Bronchial epithelial cell (primary cell): ENCODE measurements around the gene CCDC106. TPM values are rescaled to one million over a fixed set of nuclear protein-coding genes. Genes with fewer than 3 reads are reported as not detected.

Experiments
- DNase-seq: peaks from one replicate; pipeline ENCODE4 v3.0.0-alpha.2; 2010; ENCODE audit warnings: low read depth
- FAIRE-seq: peaks from 2 replicates; lab custom pipeline; 2011; peaks lifted over from hg19 to GRCh38; lab: Jason Lieb, UNC
- H3K27me3 ChIP-seq: 2 replicates; pipeline ENCODE4 v1.5.1; 2011; ENCODE audit warnings: low read length; ENCODE audit not compliant: control insufficient read depth, insufficient read depth
- H3K36me3 ChIP-seq: 2 replicates; pipeline ENCODE4 v1.5.1; 2011; ENCODE audit warnings: low read length; ENCODE audit not compliant: control insufficient read depth, insufficient read depth
- H3K4me3 ChIP-seq: 2 replicates; pipeline ENCODE4 v1.5.1; 2011; ENCODE audit warnings: mild to moderate bottlenecking, low read depth, low read length, control low read depth
- total RNA-seq: library from RNA; depleted of rRNA; stranded (reverse); fragments of >200 nt; gene quantifications from 2 replicates; pipeline ENCODE4 v1.2.1, GENCODE V29; 2014
- TF ChIP-seq, protein P1 (sequence below): IDR thresholded peaks from 2 replicates; pipeline ENCODE4 v1.5.1; 2011; ENCODE audit warnings: mild to moderate bottlenecking, moderate library complexity, low read length, control low read depth, inconsistent platforms; ENCODE audit not compliant: insufficient read depth, severe bottlenecking

The CCDC106 gene
- total RNA-seq, 1 donor from 2014 or later = 2.9 TPM

DNA sequence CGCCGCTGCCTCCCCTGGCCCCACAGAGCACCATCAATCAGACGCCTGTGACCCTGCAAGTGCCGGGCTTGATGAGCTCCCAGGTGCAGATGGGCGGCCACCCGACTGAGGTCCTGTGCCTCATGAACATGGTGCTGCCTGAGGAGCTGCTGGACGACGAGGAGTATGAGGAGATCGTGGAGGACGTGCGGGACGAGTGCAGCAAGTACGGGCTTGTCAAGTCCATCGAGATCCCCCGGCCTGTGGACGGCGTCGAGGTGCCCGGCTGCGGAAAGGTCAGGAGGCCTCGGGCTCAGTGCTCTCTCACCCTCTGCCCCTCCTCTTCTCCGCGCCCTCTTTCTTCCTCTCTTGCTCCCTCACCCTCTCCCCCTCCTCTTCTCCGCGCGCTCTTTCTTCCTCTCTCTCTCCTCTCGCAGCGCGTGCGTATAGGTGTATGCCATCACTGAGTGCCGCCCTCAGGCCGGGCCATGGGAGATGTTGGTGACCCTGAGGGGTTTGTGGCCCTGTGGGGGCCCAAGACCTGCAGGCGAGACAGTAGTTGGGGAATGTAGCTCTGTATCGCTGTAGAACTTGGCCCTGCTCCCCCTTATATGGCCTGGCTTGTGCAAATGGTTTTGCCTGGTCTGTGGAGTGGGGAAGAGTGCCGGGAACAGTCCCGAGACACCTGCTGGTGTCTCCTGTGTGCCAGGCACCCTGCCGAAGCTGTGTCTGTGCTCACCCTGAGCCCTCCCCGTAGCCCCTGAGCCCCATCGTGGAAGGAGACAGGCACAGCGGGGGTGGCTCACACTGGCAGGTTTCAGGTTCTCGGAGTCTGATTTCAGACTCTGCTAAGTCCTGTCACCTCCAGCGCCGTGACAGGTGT lies 21.6 kb downstream of the CCDC106 start:
- no peaks in the 10 kb centered on the region for H3K27me3 ChIP-seq
- peaks cover 39% of the 10 kb centered on the region for H3K36me3 ChIP-seq
- DNase-seq = no peak
- no peak overlapping the region for H3K4me3 ChIP-seq
- FAIRE-seq = no peak
- TF ChIP-seq, protein P1, sequence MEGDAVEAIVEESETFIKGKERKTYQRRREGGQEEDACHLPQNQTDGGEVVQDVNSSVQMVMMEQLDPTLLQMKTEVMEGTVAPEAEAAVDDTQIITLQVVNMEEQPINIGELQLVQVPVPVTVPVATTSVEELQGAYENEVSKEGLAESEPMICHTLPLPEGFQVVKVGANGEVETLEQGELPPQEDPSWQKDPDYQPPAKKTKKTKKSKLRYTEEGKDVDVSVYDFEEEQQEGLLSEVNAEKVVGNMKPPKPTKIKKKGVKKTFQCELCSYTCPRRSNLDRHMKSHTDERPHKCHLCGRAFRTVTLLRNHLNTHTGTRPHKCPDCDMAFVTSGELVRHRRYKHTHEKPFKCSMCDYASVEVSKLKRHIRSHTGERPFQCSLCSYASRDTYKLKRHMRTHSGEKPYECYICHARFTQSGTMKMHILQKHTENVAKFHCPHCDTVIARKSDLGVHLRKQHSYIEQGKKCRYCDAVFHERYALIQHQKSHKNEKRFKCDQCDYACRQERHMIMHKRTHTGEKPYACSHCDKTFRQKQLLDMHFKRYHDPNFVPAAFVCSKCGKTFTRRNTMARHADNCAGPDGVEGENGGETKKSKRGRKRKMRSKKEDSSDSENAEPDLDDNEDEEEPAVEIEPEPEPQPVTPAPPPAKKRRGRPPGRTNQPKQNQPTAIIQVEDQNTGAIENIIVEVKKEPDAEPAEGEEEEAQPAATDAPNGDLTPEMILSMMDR = no peak

- H3K36me3 ChIP-seq = peaks cover 39% of the 10 kb centered on the region
- TF ChIP-seq, protein P1 = no peak
- H3K4me3 ChIP-seq = no peak overlapping the region
- DNase-seq (no peak), FAIRE-seq (peak; percentile 100)
- no peaks in the 10 kb centered on the region for H3K27me3 ChIP-seq
Observed at GRCh38 chr19:55670280-55671053, 22.5 kb downstream of the CCDC106 start.

DNA sequence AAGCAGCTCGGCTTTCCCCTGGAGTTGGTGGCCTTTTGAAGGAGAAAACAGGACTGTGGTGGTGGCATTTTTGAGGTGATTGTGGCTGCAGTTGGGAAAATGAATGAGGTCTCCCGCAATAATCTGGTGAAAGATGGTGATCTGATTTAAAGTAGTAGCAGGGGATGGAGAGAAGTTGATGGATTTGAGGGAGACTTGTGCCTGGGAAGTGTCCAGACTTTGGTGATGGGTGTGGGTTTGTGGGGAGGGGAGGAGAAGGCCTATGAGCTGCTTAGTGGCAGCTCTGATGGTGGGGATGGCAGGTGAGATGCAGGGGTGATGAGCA lies 23.0 kb downstream of the CCDC106 start:
- DNase-seq (no peak), FAIRE-seq (no peak)
- TF ChIP-seq, protein P1 = no peak
- Histone ChIP-seq H3K4me3 (no peak overlapping the region), H3K27me3 (no peaks in the 10 kb centered on the region), H3K36me3 (peaks cover 37% of the 10 kb centered on the region)

DNA sequence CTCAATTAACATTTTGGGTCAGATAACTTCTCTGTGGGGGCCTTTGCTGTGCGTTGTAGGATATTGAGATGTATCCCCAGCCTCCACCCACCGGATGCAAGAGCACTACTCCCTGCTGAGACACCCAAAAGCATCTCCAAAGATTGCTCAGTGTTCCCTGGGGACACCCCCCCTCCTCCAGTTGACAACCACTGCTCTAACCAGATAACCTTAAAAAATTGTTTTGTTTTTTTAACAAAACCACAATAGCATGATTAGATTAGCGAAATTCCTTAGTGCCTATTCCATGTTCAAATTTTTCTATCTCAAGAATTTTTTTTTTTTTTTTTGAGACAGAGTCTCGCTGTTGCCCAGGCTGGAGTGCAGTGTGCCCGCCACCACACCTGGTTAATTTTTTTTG lies 24.4 kb downstream of the CCDC106 start:
- DNase-seq (no peak), FAIRE-seq (no peak)
- TF ChIP-seq, protein P1 = no peak
- H3K36me3 ChIP-seq = peaks cover 29% of the 10 kb centered on the region
- H3K27me3 ChIP-seq = no peaks in the 10 kb centered on the region
- no peak overlapping the region for H3K4me3 ChIP-seq

GRCh38 chr19:55673465-55673864 lies 25.5 kb downstream of the CCDC106 start:
- H3K4me3 ChIP-seq = no peak overlapping the region
- FAIRE-seq (no peak), DNase-seq (no peak)
- H3K36me3 ChIP-seq = peaks cover 30% of the 10 kb centered on the region
- no peaks in the 10 kb centered on the region for H3K27me3 ChIP-seq
- TF ChIP-seq, protein P1 = no peak
